Testis (tissue), 3 donors: ENCODE results near the gene RAB28. TPM values are rescaled to one million over a fixed set of nuclear protein-coding genes. Genes with fewer than 3 reads are reported as not detected.
"Not testable (repeated sequence)": the region's sequence is repeated elsewhere in the genome, so short reads cannot be mapped to it uniquely, and the experiment has no call there.

Experiments
- DNase-seq: peaks from one replicate; pipeline ENCODE4 v3.0.0-alpha.2; 2019
- H3K27ac ChIP-seq, 2 donors: fragments of 200-600 bp; sonication (generic); one replicate each; pipeline ENCODE4 v1.5.1; 2019
- H3K27me3 ChIP-seq: fragments of 200-600 bp; sonication (generic); one replicate; pipeline ENCODE4 v1.5.1; 2019
- H3K36me3 ChIP-seq: fragments of 200-600 bp; sonication (generic); one replicate; pipeline ENCODE4 v1.5.1; 2017; ENCODE audit warnings: low read depth; ENCODE audit errors: missing control alignments
- H3K4me1 ChIP-seq: fragments of 200-600 bp; sonication (generic); one replicate; pipeline ENCODE4 v1.5.1; 2019
- H3K4me3 ChIP-seq, 2 donors: fragments of 200-600 bp; sonication (generic); one replicate each; pipeline ENCODE4 v1.5.1; 2017 to 2019
- H3K9me3 ChIP-seq: fragments of 200-600 bp; sonication (generic); one replicate; pipeline ENCODE4 v1.5.1; 2017
- POLR2A ChIP-seq: fragments of 450-650 bp; IDR thresholded peaks from one replicate; pipeline ENCODE4 v1.6.1; 2017; ENCODE audit warnings: antibody characterized with exemption, mild to moderate bottlenecking, moderate library complexity
- WGBS, 2 donors: methylation state at CpG; one replicate each; pipeline ENCODE4 v1.1.5; 2018; 5-methylcytosine and 5-hydroxymethylcytosine counted together
- intact Hi-C: fragments of 100-400 bp; cut with DNase I; formaldehyde crosslinking; loops from one replicate; pipeline ENCODE4 v1.15.1; 2023; ENCODE audit warnings: low total_unique reads
- polyA plus RNA-seq: library from polyadenylated mRNA; stranded (reverse); fragments of 350-450 nt; fragmentation: Illumina TruSeq; extraction: RNeasy Lipid Tissue Mini Kit (QIAGEN cat#74804); gene quantifications from one replicate; pipeline ENCODE4 v1.2.3, GENCODE V29; 2014; ENCODE audit warnings: low read depth, low replicate concordance; ENCODE audit not compliant: insufficient read depth
- total RNA-seq, 2 donors: library from RNA; depleted of rRNA; stranded (reverse); fragments of >200 nt; gene quantifications; one replicate each; pipeline ENCODE4 v1.2.3, GENCODE V29; 2016
- TF ChIP-seq, protein P1 (sequence below), 3 experiments: fragments of 450-650 bp in 2 of 3; fragments of 200-600 bp in 1 of 3; sonication (generic) in 1 of 3; IDR thresholded peaks; one replicate each; pipeline ENCODE4 v1.5.1; 2016 to 2019; ENCODE audit warnings: antibody characterized with exemption in 3 of 3, mild to moderate bottlenecking in 2 of 3, moderate library complexity in 1 of 3

Gene RAB28
- total and polyA plus RNA-seq, 3 donors from 2014 or later, result 30.2 to 65.1 (median 34.3) TPM

GRCh38 chr4:13399257-13399656 lies 84.9 kb downstream of the RAB28 start:
- no peaks in the 10 kb centered on the region for H3K27me3 ChIP-seq
- intact Hi-C loops, result no loop called here
- TF ChIP-seq POLR2A, result no peak
- TF ChIP-seq, protein P1, sequence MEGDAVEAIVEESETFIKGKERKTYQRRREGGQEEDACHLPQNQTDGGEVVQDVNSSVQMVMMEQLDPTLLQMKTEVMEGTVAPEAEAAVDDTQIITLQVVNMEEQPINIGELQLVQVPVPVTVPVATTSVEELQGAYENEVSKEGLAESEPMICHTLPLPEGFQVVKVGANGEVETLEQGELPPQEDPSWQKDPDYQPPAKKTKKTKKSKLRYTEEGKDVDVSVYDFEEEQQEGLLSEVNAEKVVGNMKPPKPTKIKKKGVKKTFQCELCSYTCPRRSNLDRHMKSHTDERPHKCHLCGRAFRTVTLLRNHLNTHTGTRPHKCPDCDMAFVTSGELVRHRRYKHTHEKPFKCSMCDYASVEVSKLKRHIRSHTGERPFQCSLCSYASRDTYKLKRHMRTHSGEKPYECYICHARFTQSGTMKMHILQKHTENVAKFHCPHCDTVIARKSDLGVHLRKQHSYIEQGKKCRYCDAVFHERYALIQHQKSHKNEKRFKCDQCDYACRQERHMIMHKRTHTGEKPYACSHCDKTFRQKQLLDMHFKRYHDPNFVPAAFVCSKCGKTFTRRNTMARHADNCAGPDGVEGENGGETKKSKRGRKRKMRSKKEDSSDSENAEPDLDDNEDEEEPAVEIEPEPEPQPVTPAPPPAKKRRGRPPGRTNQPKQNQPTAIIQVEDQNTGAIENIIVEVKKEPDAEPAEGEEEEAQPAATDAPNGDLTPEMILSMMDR (IDR thresholded peaks at IDR 0.05), result no peak
- DNase-seq, result no peak
- H3K9me3 ChIP-seq, result no peaks in the 10 kb centered on the region
- no peaks in the 10 kb centered on the region for H3K4me1 ChIP-seq
- no peak overlapping the region for H3K27ac ChIP-seq
- no peak overlapping the region for H3K4me3 ChIP-seq
- no peaks in the 10 kb centered on the region for H3K36me3 ChIP-seq

GRCh38 chr4:13396161-13396560 lies 88.0 kb downstream of the RAB28 start:
- no peak for DNase-seq
- TF ChIP-seq, protein P1 (IDR thresholded peaks at IDR 0.05), result no peak
- TF ChIP-seq POLR2A, result no peak
- WGBS, 2 donors, result 38 to 53% methylated on average over 1 of the region's 1 CpG
- Histone ChIP-seq H3K27me3 (no peaks in the 10 kb centered on the region), H3K36me3 (no peaks in the 10 kb centered on the region), H3K9me3 (no peaks in the 10 kb centered on the region), H3K4me1 (no peaks in the 10 kb centered on the region), H3K27ac (no peak overlapping the region), H3K4me3 (no peak overlapping the region)
- intact Hi-C loops, result no loop called here

DNA sequence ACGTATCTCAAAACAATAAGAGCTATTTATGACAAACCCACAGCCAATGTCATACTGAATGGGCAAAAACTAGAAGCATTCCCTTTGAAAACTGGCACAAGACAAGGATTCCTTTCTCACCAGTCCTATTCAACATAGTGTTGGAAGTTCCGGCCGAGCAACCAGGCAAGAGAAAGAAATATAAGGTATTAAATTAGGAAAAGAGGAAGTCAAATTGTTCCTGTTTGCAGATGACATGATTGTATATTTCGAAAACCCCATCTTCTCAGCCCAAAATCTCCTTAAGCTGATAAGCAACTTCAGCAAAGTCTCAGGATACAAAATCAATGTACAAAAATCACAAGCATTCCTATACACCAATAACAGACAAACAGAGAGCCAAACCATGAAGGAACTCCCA lies 94.2 kb downstream of the RAB28 start:
- H3K36me3 ChIP-seq, H3K9me3 ChIP-seq, H3K27ac ChIP-seq, intact Hi-C loops, H3K27me3 ChIP-seq, DNase-seq, H3K4me1 ChIP-seq, H3K4me3 ChIP-seq: not testable (repeated sequence)
- WGBS, 2 donors, result 94 to 97% methylated on average over 4 of the region's 4 CpGs

GRCh38 chr4:13386405-13387107 lies 97.6 kb downstream of the RAB28 start:
- Histone ChIP-seq H3K4me1 (no peaks in the 10 kb centered on the region), H3K27me3 (no peaks in the 10 kb centered on the region), H3K4me3 (no peak overlapping the region), H3K9me3 (no peaks in the 10 kb centered on the region), H3K27ac (no peak overlapping the region), H3K36me3 (no peaks in the 10 kb centered on the region)
- TF ChIP-seq, protein P1 (IDR thresholded peaks at IDR 0.05), result no peak
- TF ChIP-seq POLR2A, result no peak
- intact Hi-C loops, result no loop called here
- DNase-seq, result no peak

- WGBS, 2 donors, result 99% methylated on average over 6 of the region's 7 CpGs; no CpG with 5 or more reads in 1 of the 2 donors
- intact Hi-C loops, result no loop called here
These were observed 100.1 kb downstream of the RAB28 start for GRCh38 chr4:13384055-13384454.

More at GRCh38 chr4:13384055-13384454, 100.1 kb downstream of the RAB28 start:
- Histone ChIP-seq H3K4me3 (no peak overlapping the region), H3K9me3 (no peaks in the 10 kb centered on the region), H3K36me3 (no peaks in the 10 kb centered on the region), H3K27ac (no peak overlapping the region), H3K4me1 (no peaks in the 10 kb centered on the region), H3K27me3 (no peaks in the 10 kb centered on the region)
- TF ChIP-seq, protein P1 (IDR thresholded peaks at IDR 0.05), result no peak
- no peak for TF ChIP-seq POLR2A
- DNase-seq, result no peak
